CD14-positive monocyte (primary cell): ENCODE measurements around the gene NT5C3B. TPM values are rescaled to one million over a fixed set of nuclear protein-coding genes. Genes with fewer than 3 reads are reported as not detected.
"Not testable (repeated sequence)": the region's sequence is repeated elsewhere in the genome, so short reads cannot be mapped to it uniquely, and the experiment has no call there.

ENCODE experiments used
- DNase-seq, 3 donors: peaks; one replicate each; pipeline ENCODE4 v3.0.0-alpha.2; 2011 to 2022
- H2AFZ ChIP-seq: 2 replicates; pipeline ENCODE4 v1.6.0; 2012; ENCODE audit warnings: mild to moderate bottlenecking, low read depth, low read length, inconsistent platforms; ENCODE audit not compliant: insufficient read depth, poor library complexity, severe bottlenecking
- H3K27ac ChIP-seq, 2 donors: 1 replicate in 1 of 2; 2 replicates in 1 of 2; pipeline ENCODE4 v1.5.1; 2012 to 2013; ENCODE audit warnings: low read length in 2 of 2, control low read depth in 1 of 2, inconsistent platforms in 1 of 2, low read depth in 1 of 2, mild to moderate bottlenecking in 1 of 2
- H3K27me3 ChIP-seq, 2 donors: one replicate each; pipeline versions ENCODE4 v1.6.0 to v1.6.1; 2011 to 2013; ENCODE audit warnings: low read length in 2 of 2; ENCODE audit not compliant: control insufficient read depth in 2 of 2, insufficient read depth in 2 of 2
- H3K36me3 ChIP-seq, 2 donors: replicated peaks in 1 of 2; 1 replicate in 1 of 2; 2 replicates in 1 of 2; pipeline versions ENCODE4 v1.5.1 to v1.6.1; 2012 to 2013; ENCODE audit warnings: low read length in 2 of 2, control low read depth in 1 of 2, inconsistent platforms in 1 of 2, mild to moderate bottlenecking in 1 of 2; ENCODE audit not compliant: insufficient read depth in 2 of 2, control insufficient read depth in 1 of 2
- H3K4me1 ChIP-seq, 2 donors: 1 replicate in 1 of 2; 2 replicates in 1 of 2; pipeline versions ENCODE4 v1.5.1 to v1.6.1; 2012 to 2013; ENCODE audit warnings: low read length in 2 of 2, control low read depth in 1 of 2, inconsistent platforms in 1 of 2, mild to moderate bottlenecking in 1 of 2, moderate library complexity in 1 of 2; ENCODE audit not compliant: insufficient read depth in 2 of 2, control insufficient read depth in 1 of 2
- H3K4me2 ChIP-seq: replicated peaks from 2 replicates; pipeline ENCODE3; 2012; ENCODE audit warnings: low read length, moderate library complexity, mild to moderate bottlenecking; ENCODE audit not compliant: poor library complexity, severe bottlenecking; ENCODE audit errors: extremely low read depth
- H3K4me3 ChIP-seq, 3 experiments: fragments of 200-600 bp in 1 of 3; sonication (generic) in 1 of 3; replicated peaks in 1 of 3; 1 replicate in 2 of 3; 2 replicates in 1 of 3; pipeline ENCODE4 v1.5.1; 2011 to 2013; ENCODE audit warnings: low read length in 3 of 3, mild to moderate bottlenecking in 3 of 3, control low read depth in 2 of 3, low read depth in 2 of 3, inconsistent platforms in 1 of 3, moderate library complexity in 1 of 3
- H3K79me2 ChIP-seq: 2 replicates; pipeline ENCODE4 v1.6.0; 2012; ENCODE audit warnings: mild to moderate bottlenecking, control low read depth, inconsistent platforms, low read length, moderate library complexity; ENCODE audit not compliant: insufficient read depth
- H3K9ac ChIP-seq: 2 replicates; pipeline ENCODE4 v1.6.0; 2017; ENCODE audit warnings: low read length, mild to moderate bottlenecking; ENCODE audit not compliant: insufficient read depth, poor library complexity, severe bottlenecking
- H3K9me3 ChIP-seq, 2 donors: replicated peaks in 1 of 2; 1 replicate in 1 of 2; 2 replicates in 1 of 2; pipeline versions ENCODE4 v1.5.1 to v1.6.1; 2012 to 2013; ENCODE audit warnings: low read length in 2 of 2, control low read depth in 1 of 2; ENCODE audit not compliant: control insufficient read depth in 1 of 2, insufficient read depth in 1 of 2
- H4K20me1 ChIP-seq: 2 replicates; pipeline ENCODE4 v1.6.0; 2012; ENCODE audit warnings: mild to moderate bottlenecking, low read length, control low read depth, moderate library complexity; ENCODE audit not compliant: insufficient read depth
- H3K27ac Mint-ChIP-seq, 7 donors: one replicate each; pipeline ENCODE4 v1.8.0; 2020; ENCODE audit warnings: mild to moderate bottlenecking in 7 of 7, mixed read lengths in 7 of 7, moderate library complexity in 6 of 7, inconsistent platforms in 2 of 7
- H3K27me3 Mint-ChIP-seq, 3 donors: one replicate each; pipeline ENCODE4 v1.8.0; 2021 to 2022; ENCODE audit warnings: low read depth in 3 of 3, mild to moderate bottlenecking in 3 of 3, mixed read lengths in 3 of 3, moderate library complexity in 3 of 3, inconsistent platforms in 1 of 3
- H3K36me3 Mint-ChIP-seq, 2 donors: one replicate each; pipeline ENCODE4 v1.8.0; 2020; ENCODE audit warnings: mixed read lengths in 2 of 2, inconsistent platforms in 1 of 2, mild to moderate bottlenecking in 1 of 2
- H3K4me1 Mint-ChIP-seq: one replicate; pipeline ENCODE4 v1.8.0; 2020; ENCODE audit warnings: mild to moderate bottlenecking, mixed read lengths
- H3K4me3 Mint-ChIP-seq, 2 donors: one replicate each; pipeline ENCODE4 v1.8.0; 2020; ENCODE audit warnings: mild to moderate bottlenecking in 2 of 2, mixed read lengths in 2 of 2, moderate library complexity in 1 of 2
- H3K9me3 Mint-ChIP-seq, 7 donors: one replicate each; pipeline ENCODE4 v1.8.0; 2020 to 2022; ENCODE audit warnings: mixed read lengths in 7 of 7, mild to moderate bottlenecking in 6 of 7, moderate library complexity in 6 of 7, inconsistent platforms in 2 of 7
- CTCF ChIP-seq: fragments of 200-600 bp; IDR thresholded peaks from one replicate; pipeline ENCODE4 v1.8.0; 2022; ENCODE audit warnings: antibody characterized with exemption, mild to moderate bottlenecking
- WGBS: methylation state at CpG from one replicate; pipeline ENCODE4 v1.1.5; 2013; ENCODE audit warnings: missing lambda C conversion rate; ENCODE audit not compliant: insufficient coverage; 5-methylcytosine and 5-hydroxymethylcytosine counted together
- intact Hi-C, 2 donors: fragments of 100-400 bp; cut with micrococcal nuclease; formaldehyde crosslinking; loops; one replicate each; pipeline versions ENCODE4 v1.15.0 to v1.15.1; 2023
- polyA plus RNA-seq, 3 donors: library from polyadenylated mRNA; depleted of rRNA in 1 of 3; unstranded in 2 of 3; stranded (reverse) in 1 of 3; fragments of 300-500 nt in 2 of 3; fragments of >200 nt in 1 of 3; fragmentation: Illumina TruSeq in 2 of 3; gene quantifications; 1 replicate in 2 of 3; 2 replicates in 1 of 3; pipeline ENCODE4 v1.2.3, GENCODE V29; 2012 to 2021

The NT5C3B gene
- polyA plus RNA-seq, 3 donors, result 11.5 to 14.2 (median 13.5) TPM

- Histone ChIP-seq H3K4me2 (no peak overlapping the region), H3K9ac (no peak overlapping the region), H3K9me3 (no peaks in the 10 kb centered on the region), H4K20me1 (peaks cover 3% of the 10 kb centered on the region), H3K4me3 (no peak overlapping the region), H3K36me3 (peaks cover 83 to 97% of the 10 kb centered on the region in 2 donors), H2AFZ (no peak overlapping the region), H3K4me1 (no peaks in the 10 kb centered on the region), H3K79me2 (no peaks in the 10 kb centered on the region), H3K27ac (no peak overlapping the region), H3K27me3 (no peaks in the 10 kb centered on the region)
- H3K36me3 Mint-ChIP-seq, result peaks cover 82 to 97% of the 10 kb centered on the region in 2 donors
- intact Hi-C loops, result no loop called here
- no peak for DNase-seq
- no peaks in the 10 kb centered on the region for H3K4me1 Mint-ChIP-seq
- H3K27me3 Mint-ChIP-seq, result peaks cover 0 to 4% (median 2%) of the 10 kb centered on the region in 3 donors
- peak overlapping the region in 1 of 7 donors; percentile 0 for H3K27ac Mint-ChIP-seq
- no peak for TF ChIP-seq CTCF
- WGBS, result 93% methylated on average over 4 of the region's 6 CpGs
- peaks cover 0 to 3% (median 0%) of the 10 kb centered on the region in 7 donors for H3K9me3 Mint-ChIP-seq
- no peak overlapping the region for H3K4me3 Mint-ChIP-seq
Observed at GRCh38 chr17:41882756-41883155, 46.7 kb upstream of the NT5C3B start.

- Histone ChIP-seq H2AFZ (no peak overlapping the region), H3K4me3 (no peak overlapping the region), H3K9me3 (no peaks in the 10 kb centered on the region), H3K27ac (no peak overlapping the region), H3K27me3 (no peaks in the 10 kb centered on the region), H4K20me1 (peaks cover 3% of the 10 kb centered on the region), H3K4me1 (no peaks in the 10 kb centered on the region), H3K79me2 (no peaks in the 10 kb centered on the region), H3K36me3 (peaks cover 67 to 85% of the 10 kb centered on the region in 2 donors), H3K4me2 (no peak overlapping the region), H3K9ac (no peak overlapping the region)
- Mint-ChIP-seq H3K27me3 (peaks cover 0 to 4% (median 2%) of the 10 kb centered on the region in 3 donors), H3K36me3 (peaks cover 73 to 94% of the 10 kb centered on the region in 2 donors), H3K27ac (no peak overlapping the region), H3K4me3 (no peak overlapping the region), H3K9me3 (peaks cover 0 to 7% (median 0%) of the 10 kb centered on the region in 7 donors), H3K4me1 (no peaks in the 10 kb centered on the region)
- no peak for TF ChIP-seq CTCF
- intact Hi-C loops, result no loop called here
- WGBS, result no CpG with 5 or more reads among the region's 4 CpGs
- no peak for DNase-seq
Observed at GRCh38 chr17:41880130-41880529, 44.1 kb upstream of the NT5C3B start.

GRCh38 chr17:41874293-41874670, 38.2 kb upstream of the NT5C3B start:
- H3K27ac ChIP-seq, H3K79me2 ChIP-seq, H3K9me3 Mint-ChIP-seq, H3K9ac ChIP-seq, H3K4me3 ChIP-seq, DNase-seq, H3K27ac Mint-ChIP-seq, H3K4me3 Mint-ChIP-seq, H4K20me1 ChIP-seq, H2AFZ ChIP-seq, H3K4me2 ChIP-seq, H3K9me3 ChIP-seq, H3K27me3 ChIP-seq, intact Hi-C loops, H3K27me3 Mint-ChIP-seq, H3K4me1 Mint-ChIP-seq, H3K4me1 ChIP-seq: not testable (repeated sequence)
- peaks cover 74 to 88% of the 10 kb centered on the region in 2 donors for H3K36me3 ChIP-seq
- WGBS, result 100% methylated on average over 4 of the region's 9 CpGs
- peaks cover 76 to 97% of the 10 kb centered on the region in 2 donors for H3K36me3 Mint-ChIP-seq
